Fibroblast of villous mesenchyme (primary cell): ENCODE data around the gene ABCB11. TPM values are rescaled to one million over a fixed set of nuclear protein-coding genes. Genes with fewer than 3 reads are reported as not detected.

Experiments used
- DNase-seq: peaks from one replicate; pipeline ENCODE4 v3.0.0-alpha.2; 2010; ENCODE audit warnings: low read depth
- H3K4me3 ChIP-seq: 2 replicates; pipeline ENCODE4 v1.5.1; 2011; ENCODE audit warnings: low read depth, mild to moderate bottlenecking, low read length
- CTCF ChIP-seq: IDR thresholded peaks from 2 replicates; pipeline ENCODE4 v1.5.1; 2012; ENCODE audit warnings: low read depth, mild to moderate bottlenecking, low read length; ENCODE audit not compliant: insufficient read depth
- total RNA-seq: library from RNA; depleted of rRNA; stranded (reverse); fragments of >200 nt; gene quantifications from 2 replicates; pipeline ENCODE4 v1.2.3, GENCODE V29; 2012

Gene ABCB11
- total RNA-seq, 1 donor = under 0.01 TPM

DNA sequence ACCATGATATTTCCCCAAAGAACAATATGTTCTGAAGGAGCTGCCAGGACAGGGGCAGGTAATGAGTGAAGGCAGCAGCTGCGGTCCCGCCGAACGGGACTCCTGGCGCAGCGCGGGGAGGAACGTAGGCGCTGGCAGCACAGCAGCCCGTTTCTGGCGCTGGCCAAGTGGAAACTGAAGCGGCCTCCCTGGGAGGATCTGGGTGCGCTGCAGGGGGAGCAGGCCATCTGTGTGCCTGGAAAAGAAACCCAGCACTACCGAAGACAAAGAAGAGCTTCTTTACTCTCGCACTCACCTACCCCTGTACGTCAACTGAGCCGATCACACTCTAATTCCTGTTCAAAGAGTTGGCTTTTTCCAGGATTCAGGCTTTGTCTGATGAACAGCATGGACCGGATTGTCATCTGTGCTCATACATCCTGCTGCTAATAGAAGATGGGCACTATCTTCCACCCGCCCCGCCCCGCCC lies 118.2 kb downstream of the ABCB11 start:
- peak overlapping the region; percentile 42 for H3K4me3 ChIP-seq
- DNase-seq = peak; percentile 24
- TF ChIP-seq CTCF = no peak

- no peak overlapping the region for H3K4me3 ChIP-seq
- DNase-seq = no peak
- no peak for TF ChIP-seq CTCF
These were observed 118.7 kb downstream of the ABCB11 start for GRCh38 chr2:168912466-168912865.

DNA sequence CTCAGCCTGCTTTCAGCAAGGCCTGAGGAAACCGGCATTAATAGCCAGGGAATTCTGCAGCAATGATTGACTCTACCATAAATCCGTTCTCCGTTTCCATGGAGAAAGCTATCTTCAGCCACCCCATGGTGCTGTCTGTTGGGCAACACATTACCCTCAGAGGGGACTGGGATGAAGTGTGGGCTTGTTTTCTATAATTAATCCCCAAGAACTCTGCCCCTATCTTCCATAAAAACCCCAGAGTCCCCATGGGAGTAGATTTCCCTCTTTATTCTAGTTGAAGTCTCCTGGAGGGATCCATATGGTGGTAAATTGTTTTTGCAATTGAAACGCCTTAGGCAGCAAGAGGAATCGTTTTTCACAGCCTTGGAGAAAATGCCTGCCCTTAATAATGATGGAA lies 120.8 kb downstream of the ABCB11 start:
- no peak overlapping the region for H3K4me3 ChIP-seq
- TF ChIP-seq CTCF = no peak
- no peak for DNase-seq

- TF ChIP-seq CTCF = no peak
- no peak overlapping the region for H3K4me3 ChIP-seq
- DNase-seq = no peak
These were observed 123.0 kb downstream of the ABCB11 start for GRCh38 chr2:168907940-168908662.

DNA sequence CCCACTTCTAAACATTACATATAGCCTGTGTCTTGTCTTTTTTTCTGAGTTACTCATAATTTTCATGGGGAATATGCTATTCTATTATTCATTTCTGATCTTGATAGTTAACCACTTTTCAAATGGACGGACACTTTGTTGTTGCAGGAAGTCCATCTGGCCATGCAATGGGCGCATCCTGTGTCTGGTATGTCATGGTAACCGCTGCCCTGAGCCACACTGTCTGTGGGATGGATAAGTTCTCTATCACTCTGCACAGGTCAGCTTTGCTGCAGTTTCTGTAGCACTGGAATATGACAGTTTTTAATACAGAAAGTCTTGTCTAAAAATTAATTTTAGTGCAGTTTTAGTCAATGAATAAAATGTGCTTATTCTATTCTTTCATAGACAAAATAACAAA lies 126.8 kb downstream of the ABCB11 start:
- no peak for DNase-seq
- TF ChIP-seq CTCF = no peak
- no peak overlapping the region for H3K4me3 ChIP-seq

- DNase-seq = no peak
- H3K4me3 ChIP-seq = no peak overlapping the region
- no peak for TF ChIP-seq CTCF
These were observed 127.2 kb downstream of the ABCB11 start for GRCh38 chr2:168903888-168904287.

DNA sequence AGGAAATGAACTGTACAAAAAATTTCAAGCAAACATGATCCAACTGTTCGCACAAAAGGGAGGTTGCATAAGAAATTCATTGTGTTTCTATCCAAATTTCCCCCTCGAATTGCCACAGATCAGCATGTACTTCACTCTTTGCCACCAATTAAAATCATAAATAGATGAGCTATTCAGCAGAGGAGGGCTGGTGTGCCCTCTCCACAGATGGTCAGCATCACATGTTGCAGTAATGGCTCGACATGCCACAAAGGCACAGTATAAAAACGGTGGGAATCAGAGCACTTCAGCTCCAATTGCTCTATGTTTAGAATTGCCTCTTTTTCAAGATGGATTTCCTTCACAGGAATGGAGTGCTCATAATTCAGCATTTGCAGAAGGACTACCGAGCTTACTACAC lies 130.1 kb downstream of the ABCB11 start, which contains the start of gene G6PC2:
G6PC2 (plus strand) TSS at position 289 of the 400 bp plus-strand sequence; CDS start at position 330, 41 bp downstream.
- H3K4me3 ChIP-seq = no peak within 1 kb of the TSS
- no peak for DNase-seq
- TF ChIP-seq CTCF = no peak
